ENCODE results near the gene FHOD3. TPM values are rescaled to one million over a fixed set of nuclear protein-coding genes. Genes with fewer than 3 reads are reported as not detected.
"Not testable (repeated sequence)": the region's sequence is repeated elsewhere in the genome, so short reads cannot be mapped to it uniquely, and the experiment has no call there.

The FHOD3 gene
- total and polyA plus RNA-seq, 2 of the 8 experiments (the other 6 are each of a cell fraction or from before 2014, with no cell fraction given): 9.7 to 10.5 TPM

DNA sequence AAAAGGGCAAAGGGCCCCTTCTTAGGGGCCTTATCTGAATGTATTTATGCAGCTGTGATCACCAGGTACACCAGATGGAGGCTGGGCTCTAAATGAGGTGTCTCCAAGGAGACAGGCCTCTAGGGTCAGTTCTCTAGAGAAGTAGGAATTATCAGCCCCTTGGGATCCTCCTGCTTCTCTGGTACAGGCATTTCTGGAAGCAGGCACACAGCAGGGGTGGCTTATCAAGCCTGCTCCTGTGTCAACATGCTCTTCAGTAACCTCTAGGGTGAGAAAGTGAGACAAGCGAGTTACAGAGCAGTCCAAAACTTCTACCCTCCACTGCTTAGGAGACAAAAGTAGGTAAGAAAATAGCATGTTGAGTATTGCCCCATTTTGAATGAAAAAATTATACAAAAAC, 517.5 kb downstream of the FHOD3 start:
- H3K9me3 ChIP-seq (ENCODE audit: insufficient read depth in 2 of 2, low read depth in 1 of 2, low read length in 1 of 2): no peaks in the 10 kb centered on the region
- H2BK20ac ChIP-seq (ENCODE audit: low read length): no peak overlapping the region
- POLR2A ChIA-PET (ENCODE audit: partially characterized antibody): no interaction called here
- H3K27me3 ChIP-seq (replicated peaks in 1 of 4; ENCODE audit: control insufficient read depth in 3 of 4, extremely low read depth in 1 of 4, insufficient read depth in 3 of 4, low read length in 3 of 4): no peaks in the 10 kb centered on the region
- H4K91ac ChIP-seq (replicated peaks; ENCODE audit: insufficient read length, low read length): no peak overlapping the region
- H2BK15ac ChIP-seq (ENCODE audit: low read length): no peak overlapping the region
- H3K23ac ChIP-seq (ENCODE audit: insufficient read length): no peak overlapping the region
- H2BK12ac ChIP-seq (ENCODE audit: low read depth, low read length): no peak overlapping the region
- H3K36me3 ChIP-seq (ENCODE audit: control insufficient read depth in 2 of 4, insufficient read depth in 4 of 4, low read length in 3 of 4): peaks cover 6 to 47% (median 19%) of the 10 kb centered on the region in 4 experiments; a peak in 7 of 8 replicates
- H4K20me1 ChIP-seq (replicated peaks in 1 of 2; ENCODE audit: control insufficient read depth in 1 of 2, insufficient read depth in 2 of 2, low read length in 2 of 2): no peaks in the 10 kb centered on the region
- H3K14ac ChIP-seq (ENCODE audit: insufficient read length): no peak overlapping the region
- 63% methylated on average over 1 of the region's 1 CpG; no CpG with 5 or more reads in 1 of the 2 experiments for whole genome bisulfite sequencing, 2 experiments (ENCODE audit: extremely low coverage in 1 of 2, insufficient coverage in 1 of 2, insufficient read length in 1 of 2, insufficient replicate concordance in 2 of 2, low coverage in 1 of 2, low lambda C conversion rate in 2 of 2, missing lambda C conversion rate in 1 of 2)
- H3K9ac ChIP-seq (replicated peaks in 1 of 4; ENCODE audit: extremely low read depth in 1 of 4, low read depth in 3 of 4, low read length in 3 of 4): no peak overlapping the region
- DNase-seq (ENCODE audit: low read depth in 1 of 2, low spot score in 2 of 2) (no peak), FAIRE-seq (no peak)
- H3K4me3 ChIP-seq (ENCODE audit: extremely low read depth in 1 of 4, insufficient read depth in 2 of 4, low read depth in 3 of 4, low read length in 4 of 4): no peak overlapping the region
- H4K5ac ChIP-seq (ENCODE audit: insufficient read length, low read depth, low read length): no peak overlapping the region
- no peak overlapping the region for H3K56ac ChIP-seq (replicated peaks; ENCODE audit: insufficient read length, low read depth, low read length)
- H3K18ac ChIP-seq (ENCODE audit: extremely low read depth, low read length): no peak overlapping the region
- CTCF ChIA-PET (ENCODE audit: partially characterized antibody): interaction anchor here (0.9 to 1.1 kb wide), 2 partner anchors 8 to 46 kb away, joined by 3 to 4 read pairs; no protein-coding TSS in a partner anchor
- H2BK120ac ChIP-seq (replicated peaks; ENCODE audit: low read depth, low read length): no peak overlapping the region
- no peaks in the 10 kb centered on the region for H3K23me2 ChIP-seq (ENCODE audit: low read depth, low read length)
- no peak for TF ChIP-seq TCF12 (IDR thresholded peaks at IDR 0.05; ENCODE audit: low read depth, low read length)
- TF ChIP-seq KDM1A (IDR thresholded peaks at IDR 0.05; ENCODE audit: borderline replicate concordance, low read length): no peak
- no peak for TF ChIP-seq EGR1 (IDR thresholded peaks at IDR 0.05; ENCODE audit: borderline replicate concordance, low read depth, low read length)
- H2AFZ ChIP-seq (ENCODE audit: low read length): no peak overlapping the region
- no peak overlapping the region for H2AK5ac ChIP-seq (ENCODE audit: low read depth, low read length)
- no peaks in the 10 kb centered on the region; the same call in 1 of the 2 replicates for H3K79me1 ChIP-seq (ENCODE audit: low read depth, low read length)
- no peaks in the 10 kb centered on the region for H3K79me2 ChIP-seq (ENCODE audit: control insufficient read depth in 1 of 2, insufficient read depth in 2 of 2, low read length in 2 of 2)
- no peak overlapping the region for H3K4me2 ChIP-seq (ENCODE audit: insufficient read depth in 1 of 2, low read depth in 2 of 2, low read length in 2 of 2)
- no peak overlapping the region for H4K8ac ChIP-seq (ENCODE audit: extremely low read depth, insufficient read depth, low read length)
- no peak overlapping the region for H2BK5ac ChIP-seq (ENCODE audit: low read depth, low read length)
- H3K27ac ChIP-seq (ENCODE audit: low read depth, low read length): no peak overlapping the region
- no peaks in the 10 kb centered on the region for H3K4me1 ChIP-seq (replicated peaks in 1 of 4; ENCODE audit: control insufficient read depth in 3 of 4, insufficient read depth in 4 of 4, low read length in 3 of 4)
- no peak overlapping the region for H3K4ac ChIP-seq (replicated peaks; ENCODE audit: insufficient read length, low read depth, low read length)

DNA sequence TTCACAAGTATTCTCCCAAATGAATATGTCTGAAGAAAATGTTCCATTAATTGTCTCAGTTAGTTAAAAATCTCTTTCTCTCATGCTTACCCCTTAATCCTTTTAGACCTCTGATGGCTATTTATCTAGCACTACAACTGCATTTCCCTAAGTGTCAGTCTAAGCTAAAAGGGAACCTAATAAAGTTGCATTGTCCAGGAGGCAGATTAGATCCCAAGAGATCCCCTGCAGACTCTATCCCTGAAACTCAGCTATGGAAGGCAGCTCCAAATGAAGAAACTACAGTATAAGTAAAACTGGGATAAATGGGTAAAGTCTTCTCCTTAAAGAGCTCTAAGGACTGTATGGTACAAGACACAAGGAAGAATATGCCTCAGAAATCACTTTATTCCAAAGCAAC, 518.6 kb downstream of the FHOD3 start:
- H3K9ac ChIP-seq (replicated peaks in 1 of 4; ENCODE audit: extremely low read depth in 1 of 4, low read depth in 3 of 4, low read length in 3 of 4); H3K27me3 ChIP-seq (replicated peaks in 1 of 4; ENCODE audit: control insufficient read depth in 3 of 4, extremely low read depth in 1 of 4, insufficient read depth in 3 of 4, low read length in 3 of 4); FAIRE-seq; H3K27ac ChIP-seq (ENCODE audit: low read depth, low read length); H2BK15ac ChIP-seq (ENCODE audit: low read length); H3K79me2 ChIP-seq (ENCODE audit: control insufficient read depth in 1 of 2, insufficient read depth in 2 of 2, low read length in 2 of 2); H3K23me2 ChIP-seq (ENCODE audit: low read depth, low read length); DNase-seq (ENCODE audit: low read depth in 1 of 2, low spot score in 2 of 2); H2BK20ac ChIP-seq (ENCODE audit: low read length); H2BK12ac ChIP-seq (ENCODE audit: low read depth, low read length); H2AFZ ChIP-seq (ENCODE audit: low read length); H3K18ac ChIP-seq (ENCODE audit: extremely low read depth, low read length); H3K14ac ChIP-seq (ENCODE audit: insufficient read length); H3K79me1 ChIP-seq (ENCODE audit: low read depth, low read length); H3K9me3 ChIP-seq (ENCODE audit: insufficient read depth in 2 of 2, low read depth in 1 of 2, low read length in 1 of 2); H3K4me3 ChIP-seq (ENCODE audit: extremely low read depth in 1 of 4, insufficient read depth in 2 of 4, low read depth in 3 of 4, low read length in 4 of 4); H3K4me2 ChIP-seq (ENCODE audit: insufficient read depth in 1 of 2, low read depth in 2 of 2, low read length in 2 of 2); H3K4ac ChIP-seq (replicated peaks; ENCODE audit: insufficient read length, low read depth, low read length); H2BK120ac ChIP-seq (replicated peaks; ENCODE audit: low read depth, low read length); H3K4me1 ChIP-seq (replicated peaks in 1 of 4; ENCODE audit: control insufficient read depth in 3 of 4, insufficient read depth in 4 of 4, low read length in 3 of 4); H2BK5ac ChIP-seq (ENCODE audit: low read depth, low read length); H3K23ac ChIP-seq (ENCODE audit: insufficient read length); H4K91ac ChIP-seq (replicated peaks; ENCODE audit: insufficient read length, low read length); H3K56ac ChIP-seq (replicated peaks; ENCODE audit: insufficient read length, low read depth, low read length); H4K5ac ChIP-seq (ENCODE audit: insufficient read length, low read depth, low read length); H4K8ac ChIP-seq (ENCODE audit: extremely low read depth, insufficient read depth, low read length); H4K20me1 ChIP-seq (replicated peaks in 1 of 2; ENCODE audit: control insufficient read depth in 1 of 2, insufficient read depth in 2 of 2, low read length in 2 of 2); H2AK5ac ChIP-seq (ENCODE audit: low read depth, low read length); POLR2A ChIA-PET (ENCODE audit: partially characterized antibody): not testable (repeated sequence)
- H3K36me3 ChIP-seq (ENCODE audit: control insufficient read depth in 2 of 4, insufficient read depth in 4 of 4, low read length in 3 of 4): peaks cover 6 to 47% (median 20%) of the 10 kb centered on the region in 4 experiments; a peak in 7 of 8 replicates
- CTCF ChIA-PET (ENCODE audit: partially characterized antibody): interaction anchor here (0.8 kb wide), 1 partner anchor 11 kb away, joined by 3 read pairs; no protein-coding TSS in a partner anchor
